ENCODE results near the gene LPCAT3.

Gene LPCAT3

DNA sequence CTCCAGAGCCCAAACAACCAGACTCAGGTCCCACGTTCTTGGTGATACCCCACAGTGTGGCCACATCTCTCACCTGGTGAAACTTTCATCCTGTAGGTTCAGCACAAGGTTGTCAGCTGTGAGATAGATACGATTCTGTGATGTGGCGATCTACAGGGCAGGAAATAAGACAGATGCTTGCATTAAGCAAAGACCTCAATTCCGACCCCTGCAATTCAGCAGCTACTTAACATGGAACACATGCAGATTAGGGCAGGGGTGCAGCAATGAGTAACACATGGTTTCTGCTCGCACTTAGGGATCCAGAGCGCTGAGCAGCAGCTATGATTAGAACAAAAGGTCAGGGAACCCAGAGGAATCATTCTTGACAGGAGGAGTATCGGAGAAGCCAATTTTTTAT lies 51.9 kb downstream of the LPCAT3 start:
- peak overlapping the region; percentile 96 for H3K27ac ChIP-seq
- TF ChIP-seq, protein P1, sequence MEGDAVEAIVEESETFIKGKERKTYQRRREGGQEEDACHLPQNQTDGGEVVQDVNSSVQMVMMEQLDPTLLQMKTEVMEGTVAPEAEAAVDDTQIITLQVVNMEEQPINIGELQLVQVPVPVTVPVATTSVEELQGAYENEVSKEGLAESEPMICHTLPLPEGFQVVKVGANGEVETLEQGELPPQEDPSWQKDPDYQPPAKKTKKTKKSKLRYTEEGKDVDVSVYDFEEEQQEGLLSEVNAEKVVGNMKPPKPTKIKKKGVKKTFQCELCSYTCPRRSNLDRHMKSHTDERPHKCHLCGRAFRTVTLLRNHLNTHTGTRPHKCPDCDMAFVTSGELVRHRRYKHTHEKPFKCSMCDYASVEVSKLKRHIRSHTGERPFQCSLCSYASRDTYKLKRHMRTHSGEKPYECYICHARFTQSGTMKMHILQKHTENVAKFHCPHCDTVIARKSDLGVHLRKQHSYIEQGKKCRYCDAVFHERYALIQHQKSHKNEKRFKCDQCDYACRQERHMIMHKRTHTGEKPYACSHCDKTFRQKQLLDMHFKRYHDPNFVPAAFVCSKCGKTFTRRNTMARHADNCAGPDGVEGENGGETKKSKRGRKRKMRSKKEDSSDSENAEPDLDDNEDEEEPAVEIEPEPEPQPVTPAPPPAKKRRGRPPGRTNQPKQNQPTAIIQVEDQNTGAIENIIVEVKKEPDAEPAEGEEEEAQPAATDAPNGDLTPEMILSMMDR (conservative IDR thresholded peaks at IDR 0.05), result no peak

- TF ChIP-seq, protein P1 (conservative IDR thresholded peaks at IDR 0.05), result no peak
- peak overlapping the region; percentile 96 for H3K27ac ChIP-seq
Measured at GRCh38 chr12:6965714-6966113, 52.6 kb downstream of the LPCAT3 start.

DNA sequence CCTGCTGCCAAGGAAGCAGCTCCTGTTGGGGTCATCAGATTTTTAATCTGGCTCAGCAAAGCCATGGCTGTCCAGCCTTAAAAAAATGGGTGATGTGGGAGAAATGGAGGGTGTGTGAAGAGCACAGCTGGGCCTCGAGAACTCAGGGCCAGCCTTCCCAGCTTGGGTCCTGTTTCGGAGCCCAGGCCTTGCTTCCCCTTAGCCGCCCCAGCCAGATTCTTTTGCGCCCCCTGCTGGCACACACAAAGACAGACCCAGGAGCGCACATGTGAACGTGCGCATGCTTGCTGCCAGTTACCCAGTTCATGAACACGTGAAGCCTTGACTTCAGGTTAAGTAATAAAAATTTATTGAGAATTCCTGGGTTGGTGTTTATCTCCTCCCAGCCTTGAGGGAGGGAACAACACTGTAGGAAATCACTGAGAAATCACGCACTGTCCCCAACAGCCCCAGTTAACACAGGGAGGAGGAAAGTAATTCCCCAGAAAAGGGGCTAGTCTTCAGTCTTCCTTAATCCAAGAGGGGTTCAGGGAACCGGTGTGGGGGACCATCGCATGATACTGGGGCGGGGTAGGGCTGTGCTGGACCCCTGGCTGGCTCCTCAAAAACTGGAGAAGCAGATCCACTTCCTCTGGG lies 53.1 kb downstream of the LPCAT3 start:
- peak overlapping the region; percentile 96 for H3K27ac ChIP-seq
- TF ChIP-seq, protein P1 (conservative IDR thresholded peaks at IDR 0.05), result peak; percentile 98

DNA sequence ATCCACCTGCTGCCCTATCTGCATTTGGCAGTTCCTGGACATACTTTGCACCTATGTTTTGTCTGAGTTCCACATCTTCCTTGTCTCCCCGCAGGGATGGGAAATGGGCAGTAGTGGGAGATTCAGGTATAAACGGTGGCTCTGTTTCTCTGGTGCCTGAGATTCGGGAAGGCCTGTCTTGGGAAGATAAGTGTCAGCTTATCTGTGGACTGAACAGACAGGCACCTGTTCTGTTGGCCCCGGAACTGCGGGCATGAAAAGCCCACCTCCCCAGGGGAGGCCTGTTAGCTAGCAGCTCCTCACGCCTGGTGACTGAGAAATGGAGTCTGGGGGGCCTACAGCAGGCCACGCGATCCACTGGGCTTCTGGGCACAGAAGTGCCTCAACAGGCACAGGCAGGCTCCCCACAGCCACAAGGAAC lies 53.7 kb downstream of the LPCAT3 start:
- TF ChIP-seq, protein P1 (conservative IDR thresholded peaks at IDR 0.05), result 0 out of 2 replicates have a peak, but pooled peaks have one; percentile 43
- peak overlapping the region; percentile 96 for H3K27ac ChIP-seq

DNA sequence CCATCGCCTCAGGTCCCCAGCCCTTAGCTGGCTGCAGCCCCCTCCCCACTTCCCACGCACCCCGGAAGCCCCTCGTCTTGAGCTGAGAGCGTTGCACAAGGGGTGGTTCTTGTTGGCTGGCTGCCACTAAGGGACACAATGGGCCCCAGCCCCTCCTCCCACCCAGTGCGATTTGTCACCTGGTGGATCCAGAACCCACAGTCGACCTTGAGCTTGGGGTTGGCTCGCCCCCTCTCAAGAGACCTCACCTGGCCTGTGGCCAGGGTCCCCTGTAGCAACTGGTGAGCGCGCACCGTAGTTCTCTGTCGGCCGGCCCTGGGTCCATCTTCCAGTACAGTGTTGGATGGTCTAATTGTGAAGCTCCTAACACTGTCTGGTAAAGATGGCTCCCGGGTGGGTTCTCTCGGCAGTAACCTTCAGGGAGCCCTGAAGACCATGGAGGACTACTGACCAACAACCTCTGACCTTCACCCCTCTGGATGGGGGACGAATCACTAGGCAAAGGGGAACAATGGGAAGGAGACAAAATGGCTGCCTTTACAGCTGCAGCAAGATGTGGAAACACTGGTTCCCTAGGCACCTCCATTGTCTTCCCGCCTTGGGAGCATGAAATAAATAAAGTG lies 54.4 kb downstream of the LPCAT3 start:
- H3K27ac ChIP-seq, result peak overlapping the region; percentile 96
- TF ChIP-seq, protein P1 (conservative IDR thresholded peaks at IDR 0.05), result no peak

- TF ChIP-seq, protein P1 (conservative IDR thresholded peaks at IDR 0.05), result 0 out of 2 replicates have a peak, but pooled peaks have one; percentile 12
- peak overlapping the region; percentile 96 for H3K27ac ChIP-seq
Measured at GRCh38 chr12:6963016-6963731, 55.1 kb downstream of the LPCAT3 start.

DNA sequence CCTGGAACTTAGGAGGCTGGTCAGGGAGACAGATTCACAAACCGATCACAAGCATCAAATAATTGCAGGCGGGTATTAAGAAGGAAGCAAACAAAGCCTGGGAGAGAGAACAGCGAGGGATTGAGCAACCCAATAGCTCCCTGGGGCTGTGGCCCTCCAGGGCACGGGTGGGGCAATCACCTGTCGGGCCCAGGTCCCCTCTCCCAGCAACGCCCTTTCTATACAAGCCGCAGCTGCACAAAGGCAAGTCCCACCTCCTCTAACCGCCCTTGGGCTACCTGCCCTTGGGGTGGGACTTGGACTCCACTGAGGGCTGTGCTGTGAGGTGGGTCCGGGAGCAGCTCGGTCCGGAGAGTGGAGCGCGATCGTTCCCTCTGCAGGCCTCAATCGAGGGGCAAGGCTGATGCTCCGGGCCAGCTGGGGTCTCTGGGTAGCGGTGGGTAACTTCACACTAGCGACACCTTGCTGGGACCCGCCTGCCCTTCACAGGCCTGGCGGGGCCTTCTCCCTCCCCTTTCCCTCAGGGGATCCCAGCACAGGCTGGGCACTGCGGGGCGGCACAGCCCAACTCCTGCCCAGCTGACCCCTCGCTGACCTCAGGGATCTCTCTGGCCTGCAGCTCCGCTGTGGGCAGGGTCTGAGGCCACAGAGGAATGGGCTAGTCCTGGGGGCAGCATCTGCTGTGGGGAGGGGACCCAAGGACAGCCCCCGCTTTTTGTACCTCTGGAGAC lies 55.8 kb downstream of the LPCAT3 start:
- TF ChIP-seq, protein P1 (conservative IDR thresholded peaks at IDR 0.05), result no peak
- peak overlapping the region; percentile 96 for H3K27ac ChIP-seq
